Endodermal cell (in vitro differentiated cells): ENCODE measurements around the gene CHPF. TPM values are rescaled to one million over a fixed set of nuclear protein-coding genes. Genes with fewer than 3 reads are reported as not detected.

ENCODE experiments used
- DNase-seq: peaks from one replicate; pipeline ENCODE4 v3.0.0-alpha.2; 2017
- H3K27ac ChIP-seq: 2 replicates; pipeline ENCODE4 v1.5.1; 2013; ENCODE audit warnings: mild to moderate bottlenecking, low read depth, low read length, moderate library complexity
- H3K27me3 ChIP-seq: 2 replicates; pipeline ENCODE4 v1.6.1; 2013; ENCODE audit warnings: mild to moderate bottlenecking, low read length, moderate library complexity; ENCODE audit not compliant: insufficient read depth, control insufficient read depth, poor library complexity, severe bottlenecking
- H3K36me3 ChIP-seq: 2 replicates; pipeline ENCODE4 v1.7.0; 2013; ENCODE audit warnings: mild to moderate bottlenecking, low read length, moderate library complexity; ENCODE audit not compliant: control insufficient read depth, insufficient read depth
- H3K4me1 ChIP-seq: one replicate; pipeline ENCODE4 v1.7.0; 2013; ENCODE audit warnings: low read length; ENCODE audit not compliant: control insufficient read depth, insufficient read depth
- H3K4me3 ChIP-seq: 2 replicates; pipeline ENCODE4 v1.5.1; 2013; ENCODE audit warnings: mild to moderate bottlenecking, low read length, moderate library complexity
- H3K9ac ChIP-seq: 2 replicates; pipeline ENCODE4 v1.6.1; 2013; ENCODE audit warnings: mild to moderate bottlenecking, low read length, moderate library complexity; ENCODE audit not compliant: poor library complexity, severe bottlenecking; ENCODE audit errors: extremely low read depth
- H3K9me3 ChIP-seq: 2 replicates; pipeline ENCODE4 v1.6.1; 2013; ENCODE audit warnings: mild to moderate bottlenecking, low read length, moderate library complexity; ENCODE audit not compliant: control insufficient read depth
- H3K27ac Mint-ChIP-seq: 2 replicates; pipeline ENCODE4 v1.8.0; 2020; ENCODE audit warnings: mixed read lengths
- H3K27me3 Mint-ChIP-seq: 2 replicates; pipeline ENCODE4 v1.8.0; 2021; ENCODE audit warnings: mild to moderate bottlenecking, mixed read lengths; ENCODE audit not compliant: insufficient read depth
- H3K36me3 Mint-ChIP-seq: 2 replicates; pipeline ENCODE4 v1.8.0; 2020; ENCODE audit warnings: low read depth, mixed read lengths
- H3K4me1 Mint-ChIP-seq: 2 replicates; pipeline ENCODE4 v1.8.0; 2020; ENCODE audit warnings: mixed read lengths
- H3K4me3 Mint-ChIP-seq: 2 replicates; pipeline ENCODE4 v1.8.0; 2020; ENCODE audit warnings: mild to moderate bottlenecking, moderate library complexity, mixed read lengths
- H3K9me3 Mint-ChIP-seq: 2 replicates; pipeline ENCODE4 v1.8.0; 2020; ENCODE audit warnings: mild to moderate bottlenecking, mixed read lengths
- CTCF ChIP-seq: fragments of 200-600 bp; sonication (generic); conservative IDR thresholded peaks from 2 replicates; pipeline ENCODE4 v1.5.0; 2021; ENCODE audit warnings: antibody characterized with exemption, mild to moderate bottlenecking
- whole genome bisulfite sequencing, 2 experiments: methylation state at CpG; one replicate each; pipeline versions ENCODE4 v1.1.5 to v1.1.7; 2013; ENCODE audit warnings: missing lambda C conversion rate in 2 of 2, mixed read lengths in 1 of 2; ENCODE audit not compliant: insufficient coverage in 1 of 2, insufficient read length in 1 of 2; 5-methylcytosine and 5-hydroxymethylcytosine counted together
- total RNA-seq, 2 donors: library from RNA; stranded (reverse); fragmentation: NEBNext Ultra II Directional in 1 of 2; extraction: Animal tissue kit (Norgen Biotek cat#: 25700) in 1 of 2; gene quantifications; 2 replicates in 1 of 2; 3 replicates in 1 of 2; pipeline ENCODE4 v1.2.1, GENCODE V29; 2021

The CHPF gene
- total RNA-seq, 2 donors from 2014 or later: 51.2 to 54.0 TPM

- H3K4me3 Mint-ChIP-seq: no peak overlapping the region
- no peak overlapping the region for H3K9ac ChIP-seq
- H3K36me3 Mint-ChIP-seq: no peaks in the 10 kb centered on the region
- peaks cover 23% of the 10 kb centered on the region for H3K4me1 Mint-ChIP-seq
- peak; percentile 93 for DNase-seq
- H3K27ac Mint-ChIP-seq: no peak overlapping the region
- 37 to 49% methylated on average over 7 to 14 of the region's 14 CpGs for WGBS, 2 experiments
- H3K9me3 ChIP-seq: no peaks in the 10 kb centered on the region
- TF ChIP-seq CTCF: peak; percentile 85
- H3K27ac ChIP-seq: no peak overlapping the region
- no peak overlapping the region for H3K4me3 ChIP-seq
- no peaks in the 10 kb centered on the region for H3K9me3 Mint-ChIP-seq
- H3K4me1 ChIP-seq: peaks cover 9% of the 10 kb centered on the region
- H3K27me3 ChIP-seq: peaks cover 56% of the 10 kb centered on the region
- peaks cover 70% of the 10 kb centered on the region for H3K27me3 Mint-ChIP-seq
- H3K36me3 ChIP-seq: no peaks in the 10 kb centered on the region
These were observed 48.0 kb downstream of the CHPF start for GRCh38 chr2:219495531-219496122.

DNA sequence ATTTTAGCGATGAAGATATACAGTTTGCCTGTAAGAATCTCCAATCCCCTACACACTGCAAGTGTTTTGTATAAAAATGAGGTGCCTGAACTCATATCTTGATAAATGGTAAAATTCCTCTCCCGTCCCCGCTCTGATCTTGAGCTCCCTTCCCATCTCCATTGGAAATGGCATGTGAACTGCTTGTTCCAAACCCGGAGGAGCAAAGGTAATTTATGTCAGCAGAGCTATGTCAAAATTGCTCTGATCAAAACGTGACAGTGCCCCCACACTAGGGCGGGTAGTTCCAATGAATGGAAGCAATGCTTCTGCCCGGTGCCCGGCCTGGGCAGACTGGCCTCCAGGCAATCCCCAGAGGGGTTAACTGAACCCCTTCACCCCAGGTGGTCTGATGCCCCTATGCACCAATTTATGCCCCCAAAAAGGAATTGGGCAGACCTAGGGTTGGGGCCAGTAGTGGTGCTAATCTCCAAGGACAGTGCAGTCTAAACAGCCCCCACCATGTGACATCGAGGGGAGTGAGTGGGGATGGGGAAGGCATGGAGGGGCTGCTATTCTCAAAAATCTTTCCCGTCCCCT lies 48.6 kb downstream of the CHPF start:
- H3K4me1 Mint-ChIP-seq: peaks cover 19% of the 10 kb centered on the region
- no peak for DNase-seq
- H3K36me3 ChIP-seq: no peaks in the 10 kb centered on the region
- H3K36me3 Mint-ChIP-seq: no peaks in the 10 kb centered on the region
- 47 to 63% methylated on average over 6 to 10 of the region's 10 CpGs for WGBS, 2 experiments
- H3K9ac ChIP-seq: no peak overlapping the region
- H3K4me3 ChIP-seq: no peak overlapping the region
- H3K27me3 Mint-ChIP-seq: peaks cover 72% of the 10 kb centered on the region
- H3K9me3 Mint-ChIP-seq: no peaks in the 10 kb centered on the region
- H3K9me3 ChIP-seq: no peaks in the 10 kb centered on the region
- H3K27ac Mint-ChIP-seq: no peak overlapping the region
- H3K4me1 ChIP-seq: peaks cover 9% of the 10 kb centered on the region
- H3K4me3 Mint-ChIP-seq: no peak overlapping the region
- TF ChIP-seq CTCF: no peak
- H3K27ac ChIP-seq: no peak overlapping the region
- H3K27me3 ChIP-seq: peaks cover 56% of the 10 kb centered on the region

DNA sequence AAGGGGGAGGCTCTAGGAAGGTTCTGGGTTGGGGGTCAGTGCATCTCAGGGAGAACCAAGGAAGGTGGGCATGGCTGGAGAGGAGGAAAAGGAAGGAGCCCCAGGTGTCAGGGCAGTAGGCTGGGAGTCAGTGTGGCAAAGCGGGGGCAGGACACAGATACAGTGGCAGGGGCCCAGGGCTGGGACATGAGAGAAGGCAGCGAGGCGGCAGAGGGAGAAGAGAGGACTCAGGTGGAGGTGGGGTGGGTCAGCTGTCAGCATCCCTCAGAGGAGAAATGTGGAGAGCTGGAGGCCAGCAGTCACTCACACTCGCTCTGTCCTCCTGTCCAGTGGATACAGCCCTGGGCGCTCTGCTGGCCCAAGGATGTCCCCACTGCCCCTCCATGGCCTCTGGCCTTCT lies 50.5 kb downstream of the CHPF start:
- H3K9me3 Mint-ChIP-seq: no peaks in the 10 kb centered on the region
- peaks cover 3% of the 10 kb centered on the region for H3K4me1 Mint-ChIP-seq
- Histone ChIP-seq H3K9ac (no peak overlapping the region), H3K27ac (no peak overlapping the region), H3K36me3 (no peaks in the 10 kb centered on the region), H3K9me3 (no peaks in the 10 kb centered on the region), H3K4me1 (peaks cover 7% of the 10 kb centered on the region), H3K27me3 (peaks cover 59% of the 10 kb centered on the region), H3K4me3 (no peak overlapping the region)
- H3K27me3 Mint-ChIP-seq: peaks cover 74% of the 10 kb centered on the region
- H3K36me3 Mint-ChIP-seq: no peaks in the 10 kb centered on the region
- no peak for DNase-seq
- WGBS, 2 experiments: 94 to 100% methylated on average over 4 to 5 of the region's 5 CpGs
- H3K4me3 Mint-ChIP-seq: no peak overlapping the region
- no peak for TF ChIP-seq CTCF
- no peak overlapping the region for H3K27ac Mint-ChIP-seq
